Brain microvascular endothelial cell (primary cell): ENCODE measurements around the gene BCAS2.

Experiments
- DNase-seq: peaks from one replicate; pipeline ENCODE4 v3.0.0-alpha.2; 2020
- H3K27ac ChIP-seq: fragments of 250-450 bp; sonication (Bioruptor Pico); 2 replicates; pipeline ENCODE4 v1.5.1; 2020; ENCODE audit warnings: mild to moderate bottlenecking, moderate library complexity
- H3K27me3 ChIP-seq: fragments of 250-450 bp; sonication (Bioruptor Pico); replicated peaks from 2 replicates; pipeline ENCODE4 v1.5.1; 2020; ENCODE audit warnings: mild to moderate bottlenecking
- H3K36me3 ChIP-seq: fragments of 250-450 bp; sonication (Bioruptor Pico); replicated peaks from 2 replicates; pipeline ENCODE4 v1.5.1; 2020; ENCODE audit warnings: mild to moderate bottlenecking
- H3K4me3 ChIP-seq: 2 replicates; pipeline ENCODE4 v1.5.1; 2011; ENCODE audit warnings: low read depth, mild to moderate bottlenecking, control low read depth, low read length, moderate library complexity
- CTCF ChIP-seq: IDR thresholded peaks from 2 replicates; pipeline ENCODE4 v1.5.1; 2011; ENCODE audit warnings: low read depth, mild to moderate bottlenecking, moderate library complexity, low read length, control low read depth, inconsistent platforms; ENCODE audit errors: missing control alignments
- in situ Hi-C: cut with HindIII; loops from 2 replicates; pipeline ENCODE4 v1.10.0; 2017; ENCODE audit warnings: low sequenced_read_pairs, low pct_ligation_motif_present

BCAS2 gene

GRCh38 chr1:114521396-114522263, 59.8 kb downstream of the BCAS2 start:
- no peak for DNase-seq
- no peak for TF ChIP-seq CTCF
- Histone ChIP-seq H3K27ac (no peak overlapping the region), H3K27me3 (no peaks in the 10 kb centered on the region), H3K4me3 (no peak overlapping the region), H3K36me3 (no peaks in the 10 kb centered on the region)
- in situ Hi-C loops = no loop called here
